ENCODE results near the gene SMIM28. TPM values are rescaled to one million over a fixed set of nuclear protein-coding genes. Genes with fewer than 3 reads are reported as not detected.

Gene SMIM28
- total RNA-seq, 1 experiment from 2014 or later = not detected

DNA sequence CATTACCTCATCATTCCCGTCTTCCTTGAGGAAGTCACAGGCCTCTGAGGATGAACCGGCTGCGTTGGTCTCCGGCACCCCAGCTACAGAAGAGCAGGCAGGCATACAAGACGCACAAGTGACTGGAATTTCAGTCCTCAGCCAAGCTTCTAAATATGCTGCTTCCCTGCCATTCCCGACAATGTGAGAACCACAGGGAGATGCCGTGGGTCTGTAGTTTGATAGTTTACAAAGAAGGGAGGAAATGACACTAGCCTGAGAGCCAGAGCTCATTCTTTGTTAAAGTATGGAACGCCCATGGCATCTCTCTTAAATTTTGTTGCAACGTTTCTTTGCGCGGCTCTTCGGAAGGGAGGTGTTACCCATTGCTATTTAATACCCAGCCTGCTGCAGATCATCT lies 52.1 kb downstream of the SMIM28 start:
- DNase-seq (ENCODE audit: low read depth) = no peak

DNA sequence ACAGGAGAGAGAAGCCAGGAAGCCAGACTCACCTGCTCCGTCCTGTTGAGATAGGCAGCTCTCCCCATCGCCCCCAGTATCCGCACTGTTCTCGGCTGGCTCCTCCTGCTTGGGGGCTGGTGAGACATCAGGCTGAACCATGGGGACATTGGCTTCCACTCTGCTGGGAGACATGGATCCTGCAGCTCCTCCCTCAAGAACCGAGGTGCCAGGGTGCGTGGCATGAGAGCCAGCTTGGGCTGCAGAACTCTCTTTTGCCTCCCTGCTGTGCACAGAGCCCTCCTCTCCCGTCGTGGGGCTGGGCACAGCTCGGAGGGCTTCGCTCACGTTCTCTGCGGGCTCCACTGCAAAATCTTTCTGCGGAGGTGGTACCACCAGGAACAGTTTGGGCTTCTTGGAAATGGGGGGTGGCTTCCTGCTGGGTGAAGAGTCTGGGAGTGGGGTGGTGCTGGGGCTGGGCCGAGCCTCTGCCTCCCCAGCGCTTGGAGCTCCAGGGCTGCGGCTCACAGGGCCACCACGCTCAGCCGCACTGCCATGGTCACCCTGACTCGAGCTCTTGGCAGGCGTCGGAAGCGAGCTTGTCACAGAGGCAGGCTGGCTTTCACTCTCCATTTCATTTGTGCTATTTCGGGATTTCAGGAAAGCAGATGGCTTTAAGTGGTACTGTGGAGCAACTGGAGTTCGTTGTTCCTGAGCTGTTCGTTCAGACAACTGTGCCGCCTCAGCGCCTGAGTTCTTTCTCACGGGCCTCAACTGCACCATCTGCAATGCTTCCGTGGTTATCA lies 52.8 kb downstream of the SMIM28 start:
- no peak for DNase-seq (ENCODE audit: low read depth)

DNA sequence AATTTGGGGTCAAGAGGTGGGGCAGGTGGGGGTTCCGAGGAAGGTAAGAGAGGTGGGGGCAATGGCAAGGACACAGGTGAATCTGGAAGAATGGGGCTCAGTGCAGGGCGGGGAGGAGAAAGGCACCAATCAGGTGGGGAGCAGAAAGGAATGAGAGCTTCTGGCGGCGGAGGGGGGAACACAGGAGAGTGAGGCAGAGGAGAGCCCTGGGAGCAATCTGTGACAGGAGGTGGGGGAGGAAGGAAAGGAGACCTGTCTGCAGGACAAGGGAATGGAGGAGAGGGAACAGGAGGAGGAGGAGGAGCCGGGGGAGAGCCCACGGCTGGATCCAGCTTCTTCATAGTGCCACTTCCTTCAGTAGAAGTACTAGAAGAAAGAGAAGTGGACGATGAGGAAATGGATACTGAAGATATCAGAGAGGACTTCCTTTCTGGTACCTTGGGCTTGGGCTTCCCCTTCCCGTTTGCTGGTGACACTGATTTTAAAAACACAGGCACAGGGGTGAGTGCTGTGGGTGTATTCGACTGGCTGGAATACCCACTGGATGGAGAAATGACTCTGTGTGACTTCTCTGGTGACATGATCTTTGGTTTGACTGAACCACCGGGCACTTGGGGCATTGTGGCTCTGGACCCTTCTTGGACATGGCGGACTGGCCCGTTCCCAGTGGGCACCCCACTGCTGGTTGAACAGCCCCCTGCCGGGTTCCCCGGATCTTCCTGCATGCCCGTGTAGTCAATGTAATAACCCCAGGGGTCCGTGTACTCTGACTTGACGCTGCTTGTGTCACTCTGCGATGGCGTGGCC lies 53.8 kb downstream of the SMIM28 start:
- no peak for DNase-seq (ENCODE audit: low read depth)

DNA sequence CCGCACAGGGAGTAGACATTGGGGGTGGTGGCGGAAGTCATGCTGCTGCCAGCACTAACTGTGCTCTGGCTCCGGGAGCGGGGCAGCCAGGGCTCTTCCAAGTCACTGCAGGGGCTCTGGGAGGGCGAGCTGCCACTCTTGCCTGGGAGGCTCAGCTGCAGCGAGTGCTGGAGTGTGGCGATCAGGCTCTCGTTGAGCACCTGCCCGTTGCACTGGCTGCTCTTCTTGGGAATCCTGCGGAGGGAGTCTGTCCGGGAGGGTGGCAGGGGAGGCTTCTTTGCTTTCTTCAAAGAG lies 54.3 kb downstream of the SMIM28 start:
- no peak for DNase-seq (ENCODE audit: low read depth)

Other genes starting within 250 kb of the SMIM28 start
- gene ARFGEF3, start 216.0 kb upstream of the SMIM28 start, total RNA-seq (2014; rRNA removed; shearing (Covaris generic)) = 0.20 and 0.24 TPM in 2 replicates
- not detected in 2 replicates for gene PBOV1, start 159.4 kb upstream of the SMIM28 start, total RNA-seq (2014; rRNA removed; shearing (Covaris generic))
- 24.8 and 37.3 TPM in 2 replicates for gene HEBP2, start 26.3 kb downstream of the SMIM28 start, total RNA-seq (2014; rRNA removed; shearing (Covaris generic))
- 4.0 and 9.1 TPM in 2 replicates for gene NHSL1, start 121.6 kb downstream of the SMIM28 start, total RNA-seq (2014; rRNA removed; shearing (Covaris generic))